ENCODE data around the gene HSD11B1L.

- no peak for TF ChIP-seq CTCF (IDR thresholded peaks at IDR 0.05)
- no peak for TF ChIP-seq POLR2A (IDR thresholded peaks at IDR 0.05)
- TF ChIP-seq POLR2AphosphoS5 (IDR thresholded peaks at IDR 0.05), result no peak
Measured at GRCh38 chr19:5679289-5680083, 1.3 kb upstream of the HSD11B1L start.

Measured in breast epithelium (tissue), 3 donors.